ENCODE measurements around the gene IFITM10.

IFITM10 gene

DNA sequence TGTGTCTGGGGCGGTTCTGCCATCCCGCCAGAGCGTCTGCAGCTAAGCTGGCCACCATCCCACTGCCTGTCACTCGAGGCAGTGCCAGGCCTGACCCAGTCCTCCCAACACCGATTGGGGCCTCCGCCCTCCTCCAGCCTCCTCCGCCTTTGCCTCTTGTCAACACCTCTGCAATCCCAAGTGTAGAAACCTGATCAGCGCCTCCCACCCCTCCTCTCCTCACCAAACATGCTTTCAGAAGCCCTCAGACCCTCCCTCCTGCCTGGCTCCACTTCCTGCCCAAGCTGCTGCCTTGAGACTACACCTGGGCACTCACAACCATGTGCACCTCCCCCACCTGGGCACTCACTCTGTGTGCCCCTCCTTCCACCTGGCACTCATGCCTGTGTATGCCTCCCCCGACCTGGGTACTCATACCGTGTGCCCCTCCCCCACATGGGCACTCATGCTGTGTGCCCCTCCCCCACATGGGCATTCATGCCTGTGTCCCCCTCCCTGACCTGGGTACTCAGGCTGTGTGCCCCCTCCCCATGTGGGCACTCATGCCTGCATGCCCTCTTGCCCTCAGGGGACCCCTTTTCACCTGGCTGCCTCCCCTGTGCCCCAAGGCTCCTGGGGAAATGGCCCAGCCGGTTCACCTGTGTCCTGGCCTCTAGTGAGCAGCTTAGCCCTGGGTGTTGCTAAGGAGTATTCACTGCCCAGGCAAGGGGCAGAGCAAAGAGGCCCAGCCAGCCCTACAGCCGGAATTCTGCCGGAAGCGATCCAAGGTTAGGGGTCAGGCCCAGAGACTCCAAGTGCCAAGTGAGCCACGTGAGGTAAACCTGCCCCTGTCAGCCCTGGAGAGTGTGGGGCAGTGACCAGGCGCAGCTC, 5.5 kb upstream of the IFITM10 start:
- H3K27ac ChIP-seq, result no peak overlapping the region
- TF ChIP-seq, protein P1, sequence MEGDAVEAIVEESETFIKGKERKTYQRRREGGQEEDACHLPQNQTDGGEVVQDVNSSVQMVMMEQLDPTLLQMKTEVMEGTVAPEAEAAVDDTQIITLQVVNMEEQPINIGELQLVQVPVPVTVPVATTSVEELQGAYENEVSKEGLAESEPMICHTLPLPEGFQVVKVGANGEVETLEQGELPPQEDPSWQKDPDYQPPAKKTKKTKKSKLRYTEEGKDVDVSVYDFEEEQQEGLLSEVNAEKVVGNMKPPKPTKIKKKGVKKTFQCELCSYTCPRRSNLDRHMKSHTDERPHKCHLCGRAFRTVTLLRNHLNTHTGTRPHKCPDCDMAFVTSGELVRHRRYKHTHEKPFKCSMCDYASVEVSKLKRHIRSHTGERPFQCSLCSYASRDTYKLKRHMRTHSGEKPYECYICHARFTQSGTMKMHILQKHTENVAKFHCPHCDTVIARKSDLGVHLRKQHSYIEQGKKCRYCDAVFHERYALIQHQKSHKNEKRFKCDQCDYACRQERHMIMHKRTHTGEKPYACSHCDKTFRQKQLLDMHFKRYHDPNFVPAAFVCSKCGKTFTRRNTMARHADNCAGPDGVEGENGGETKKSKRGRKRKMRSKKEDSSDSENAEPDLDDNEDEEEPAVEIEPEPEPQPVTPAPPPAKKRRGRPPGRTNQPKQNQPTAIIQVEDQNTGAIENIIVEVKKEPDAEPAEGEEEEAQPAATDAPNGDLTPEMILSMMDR (conservative IDR thresholded peaks at IDR 0.05), result no peak
- no peak for TF ChIP-seq ZFX (IDR thresholded peaks at IDR 0.05)

DNA sequence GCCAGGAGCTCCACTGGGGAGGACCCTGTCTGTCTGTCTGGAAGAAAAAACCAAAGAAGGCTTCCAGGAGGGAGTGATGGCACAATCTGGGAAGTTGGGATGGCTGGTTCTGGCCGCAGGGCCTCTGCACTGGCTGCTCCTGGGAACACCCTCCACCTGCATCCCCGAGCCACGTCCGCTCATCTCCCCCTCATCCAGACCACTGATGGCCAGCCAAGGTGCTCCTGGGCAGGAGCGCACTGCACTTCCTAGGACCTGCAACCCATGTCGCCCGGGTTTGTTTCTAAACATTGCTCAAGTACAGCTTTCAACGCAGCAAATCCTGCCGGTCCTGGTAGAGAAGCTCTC, 4.9 kb upstream of the IFITM10 start:
- no peak overlapping the region for H3K27ac ChIP-seq
- no peak for TF ChIP-seq ZFX (IDR thresholded peaks at IDR 0.05)
- TF ChIP-seq, protein P1 (conservative IDR thresholded peaks at IDR 0.05), result no peak

DNA sequence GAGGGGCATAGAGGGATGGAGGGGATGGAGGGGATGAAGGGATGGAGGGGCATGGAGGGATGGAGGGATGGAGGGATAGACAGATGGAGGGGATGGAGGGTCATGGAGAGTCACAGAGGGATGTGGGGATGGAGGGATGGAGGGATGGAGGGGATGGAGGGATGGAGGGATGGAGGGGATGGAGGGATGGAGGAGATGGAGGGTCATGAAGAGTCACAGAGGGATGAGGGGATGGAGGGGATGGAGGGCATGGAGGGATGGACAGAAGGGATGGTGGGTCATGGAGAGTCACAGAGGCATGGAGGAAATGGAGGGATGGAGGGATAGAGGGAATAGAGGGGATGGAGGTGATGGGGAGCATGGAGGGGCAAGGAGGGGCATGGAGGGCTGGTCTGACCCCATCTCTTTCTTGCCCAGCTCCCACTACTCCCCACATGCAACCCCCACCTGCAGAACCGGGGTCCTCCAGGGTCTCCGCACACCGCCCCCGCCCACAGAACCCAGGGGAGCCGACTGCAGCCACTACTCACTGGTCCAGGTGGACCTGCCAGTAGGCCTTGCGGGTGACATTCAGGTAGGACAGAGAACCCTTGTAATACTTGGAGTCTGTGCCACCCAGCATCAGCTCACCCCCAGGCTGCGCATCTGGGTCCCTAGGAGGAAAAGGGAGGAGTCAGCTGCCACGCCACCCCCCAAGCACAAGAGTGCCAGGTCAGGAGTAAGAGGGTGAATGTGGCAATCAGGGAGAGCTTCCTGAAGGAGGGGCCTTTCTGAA, 4.2 kb upstream of the IFITM10 start:
- TF ChIP-seq ZFX (IDR thresholded peaks at IDR 0.05), result no peak
- TF ChIP-seq, protein P1 (conservative IDR thresholded peaks at IDR 0.05), result no peak
- H3K27ac ChIP-seq, result no peak overlapping the region

DNA sequence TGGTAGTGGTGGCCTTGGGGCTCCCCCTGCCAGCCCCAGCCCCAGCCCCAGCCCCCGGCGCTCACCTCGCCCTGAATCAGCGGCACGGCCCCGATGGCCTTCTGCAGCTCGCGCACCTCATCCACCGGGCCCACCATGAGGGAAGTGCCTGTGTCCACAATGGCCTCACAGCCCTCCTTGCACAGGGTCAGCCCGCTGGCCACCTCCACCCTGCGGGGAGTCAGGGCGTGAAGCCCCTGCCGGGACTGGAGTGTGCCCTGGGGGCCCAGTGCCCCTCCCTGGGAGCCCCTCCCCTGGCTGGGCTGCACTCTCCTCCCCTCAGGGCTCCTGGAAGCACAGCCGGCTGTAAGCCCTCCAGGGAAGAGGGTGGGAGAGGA, 3.5 kb upstream of the IFITM10 start:
- TF ChIP-seq, protein P1 (conservative IDR thresholded peaks at IDR 0.05), result no peak
- no peak for TF ChIP-seq ZFX (IDR thresholded peaks at IDR 0.05)
- H3K27ac ChIP-seq, result no peak overlapping the region

DNA sequence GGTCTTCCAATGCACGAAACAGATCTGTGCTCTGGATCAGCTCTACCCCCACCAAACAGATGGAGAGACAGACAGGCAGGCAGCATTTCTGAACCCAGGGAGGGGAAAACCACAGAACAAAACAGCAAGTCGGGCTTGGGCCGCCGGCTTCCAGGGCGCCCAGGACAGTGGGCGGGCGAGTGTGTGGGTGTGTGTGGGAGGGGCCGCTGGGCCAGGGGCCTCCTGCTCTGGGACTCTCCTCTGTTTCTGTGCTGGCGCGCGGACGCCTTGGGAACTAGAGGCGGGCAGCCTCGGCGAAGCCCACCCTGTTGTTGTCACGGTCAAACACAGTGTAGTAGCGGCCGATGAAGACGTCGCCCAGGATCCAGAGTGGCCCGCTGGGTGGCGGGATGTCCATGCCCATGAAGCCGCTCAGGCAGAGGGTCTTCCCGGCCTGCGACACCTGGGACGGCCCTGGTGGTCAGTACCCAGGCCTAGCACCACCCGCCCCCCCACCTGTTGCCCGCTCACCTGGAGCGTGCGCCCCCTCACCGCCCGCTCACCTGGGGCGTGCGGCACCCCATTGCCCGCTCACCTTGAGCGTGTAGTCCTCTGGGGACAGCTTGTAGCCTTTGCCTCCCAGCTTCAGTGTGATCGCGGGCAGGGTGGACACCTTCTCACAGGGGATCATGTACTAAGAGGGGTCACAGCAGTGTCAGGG, 3.0 kb upstream of the IFITM10 start:
- TF ChIP-seq, protein P1 (conservative IDR thresholded peaks at IDR 0.05), result no peak
- no peak for TF ChIP-seq ZFX (IDR thresholded peaks at IDR 0.05)
- H3K27ac ChIP-seq, result no peak overlapping the region

DNA sequence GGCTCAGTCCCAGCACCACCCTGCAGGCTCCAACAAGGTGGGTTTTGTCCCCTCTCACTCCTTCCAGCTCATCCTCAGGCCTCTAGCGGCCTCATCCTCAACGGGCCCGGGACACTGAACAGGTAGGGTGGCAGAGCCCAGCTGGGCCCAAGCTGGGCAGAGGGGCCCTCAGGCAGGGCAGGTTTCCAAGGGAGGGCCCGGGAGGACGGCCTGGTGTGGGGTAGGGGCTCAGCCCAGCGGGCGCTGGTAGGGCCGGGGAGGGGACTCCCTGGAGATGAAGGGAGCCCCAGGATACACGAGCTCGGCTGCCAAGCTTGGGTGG, 2.5 kb upstream of the IFITM10 start:
- TF ChIP-seq ZFX (IDR thresholded peaks at IDR 0.05), result no peak
- TF ChIP-seq, protein P1 (conservative IDR thresholded peaks at IDR 0.05), result no peak
- no peak overlapping the region for H3K27ac ChIP-seq
